A549 treated with Hydrocortisone at 1 μM for 4 hours (cell line): ENCODE measurements around the gene AHI1. TPM values are rescaled to one million over a fixed set of nuclear protein-coding genes. Genes with fewer than 3 reads are reported as not detected.

ENCODE experiments used
- total RNA-seq: library from RNA; stranded (reverse); fragments of 200-300 nt; extraction: Qiagen RNA extraction; gene quantifications from 5 replicates; pipeline ENCODE4 v1.2.3, GENCODE V29; 2022

Gene AHI1
- 6.8 to 10.3 TPM (median 8.4 TPM) in 5 replicates for total RNA-seq

DNA sequence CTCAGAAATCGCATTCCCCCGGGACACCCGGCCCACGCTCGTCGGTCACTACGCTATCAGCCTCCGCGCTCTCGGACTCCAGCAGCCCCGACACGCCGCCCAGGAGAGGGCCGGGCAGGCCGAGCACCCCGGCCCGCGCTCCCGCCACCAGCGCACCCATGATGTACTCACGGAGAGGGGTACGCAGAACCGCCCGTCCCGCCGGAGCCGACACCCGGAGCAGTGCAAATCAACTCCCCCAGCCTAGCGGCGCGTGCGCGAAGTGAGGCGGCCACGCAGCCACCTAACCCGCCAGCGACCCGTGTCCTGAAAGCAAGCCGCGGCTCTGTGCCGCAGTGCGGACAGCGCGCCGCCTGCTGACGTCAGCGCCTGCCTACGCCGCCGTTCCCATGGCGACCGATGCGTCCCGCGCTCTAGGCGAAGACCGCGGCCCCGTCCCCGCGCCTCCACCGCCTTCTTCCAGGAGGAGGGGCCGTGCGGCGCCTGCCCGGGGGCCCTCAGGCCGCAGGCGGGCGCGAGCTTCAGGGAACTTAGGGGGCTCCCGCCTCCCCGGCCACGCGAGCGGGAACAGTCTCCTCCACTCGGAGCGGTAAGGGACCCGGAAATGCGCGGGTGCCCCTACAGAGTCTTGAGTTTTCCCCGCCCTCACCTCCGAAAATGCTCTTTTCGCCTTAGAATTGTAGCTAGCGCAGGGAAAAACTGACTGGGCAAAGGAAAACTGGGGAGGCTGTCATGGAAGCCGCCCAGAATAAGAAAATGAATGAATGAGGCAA is at the start of gene AHI1:
TSS of gene AHI1 (minus strand) at position 329 of the 773 bp plus-strand sequence. CDS start 5,503 bp downstream, outside the sequence.

